NK-92 (cell line): ENCODE measurements around the gene MYD88.

Source experiments
- DNase-seq: peaks from one replicate; lab custom pipeline; 2025; ENCODE audit not compliant: unreplicated experiment; lab: John Stamatoyannopoulos, UW

Gene MYD88

DNA sequence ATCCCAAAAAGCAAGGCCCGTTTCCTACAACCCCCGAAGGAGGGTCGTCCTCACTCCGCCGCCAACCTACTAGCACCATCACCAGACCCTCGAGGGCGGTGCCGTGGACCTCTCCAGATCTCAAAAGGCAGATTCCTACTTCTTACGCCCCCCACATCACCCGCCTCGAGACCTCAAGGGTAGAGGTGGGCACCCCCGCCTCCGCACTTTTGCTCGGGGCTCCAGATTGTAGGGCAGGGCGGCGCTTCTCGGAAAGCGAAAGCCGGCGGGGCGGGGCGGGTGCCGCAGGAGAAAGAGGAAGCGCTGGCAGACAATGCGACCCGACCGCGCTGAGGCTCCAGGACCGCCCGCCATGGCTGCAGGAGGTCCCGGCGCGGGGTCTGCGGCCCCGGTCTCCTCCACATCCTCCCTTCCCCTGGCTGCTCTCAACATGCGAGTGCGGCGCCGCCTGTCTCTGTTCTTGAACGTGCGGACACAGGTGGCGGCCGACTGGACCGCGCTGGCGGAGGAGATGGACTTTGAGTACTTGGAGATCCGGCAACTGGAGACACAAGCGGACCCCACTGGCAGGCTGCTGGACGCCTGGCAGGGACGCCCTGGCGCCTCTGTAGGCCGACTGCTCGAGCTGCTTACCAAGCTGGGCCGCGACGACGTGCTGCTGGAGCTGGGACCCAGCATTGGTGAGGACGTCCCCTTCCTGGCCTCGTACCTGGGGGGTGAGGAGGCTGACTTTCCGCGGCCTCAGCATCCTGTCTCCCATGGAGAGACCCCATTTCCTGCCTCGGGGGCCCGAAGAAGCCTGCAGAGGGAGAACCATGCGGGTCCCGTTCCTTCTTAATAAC is at the start of gene MYD88:
Gene MYD88, plus strand, starts transcription at position 313 of the 842 bp plus-strand sequence. Its CDS starts 40 bp downstream, at position 353.
- peak; percentile 19 for DNase-seq

GRCh38 chr3:38089163-38089562 is 49.3 kb upstream of the MYD88 start:
- no peak for DNase-seq

- no peak for DNase-seq
Measured at GRCh38 chr3:38090453-38090852, 48.0 kb upstream of the MYD88 start.

GRCh38 chr3:38094999-38095398 is 43.5 kb upstream of the MYD88 start:
- no peak for DNase-seq

DNA sequence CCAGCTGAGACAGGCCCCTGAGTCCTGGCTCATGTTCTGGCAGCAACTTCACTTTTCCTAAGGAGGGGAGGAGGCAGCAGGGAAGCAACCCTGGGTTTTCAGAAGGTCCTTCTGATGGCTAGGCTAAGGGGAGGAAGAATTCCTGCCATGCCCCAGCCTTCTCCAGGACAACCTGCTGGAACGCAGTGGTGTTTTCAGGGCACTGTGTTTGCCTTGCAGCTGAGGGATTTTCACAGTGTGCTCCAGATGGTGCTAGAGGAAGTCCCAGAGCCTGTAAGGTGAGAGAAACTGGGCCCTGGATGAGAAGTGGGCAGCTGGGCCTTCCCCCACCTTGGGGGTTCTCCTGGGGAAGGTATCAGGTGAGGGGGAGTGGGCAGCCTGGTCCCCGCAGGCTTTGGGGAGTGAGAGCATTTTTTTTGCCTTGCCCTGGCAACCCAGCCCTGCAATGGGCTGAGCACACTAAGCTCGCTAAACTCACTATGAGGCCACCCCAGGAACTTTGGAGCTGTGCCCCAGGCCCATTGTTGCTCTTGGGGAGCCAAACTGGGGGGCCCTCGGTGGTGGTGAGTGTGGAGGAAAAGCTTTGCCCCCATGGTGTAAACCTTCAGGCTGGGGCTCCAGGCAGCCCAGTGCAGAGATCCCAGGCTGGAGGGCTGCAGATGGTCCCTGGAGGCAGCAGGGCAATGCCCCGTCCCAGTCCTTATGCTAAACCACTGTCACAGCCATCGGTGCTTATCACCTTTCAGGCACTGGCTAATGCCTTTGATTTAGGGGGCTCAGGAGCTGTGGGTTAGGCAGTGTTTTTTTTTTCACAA is 42.6 kb upstream of the MYD88 start:
- DNase-seq = no peak

DNA sequence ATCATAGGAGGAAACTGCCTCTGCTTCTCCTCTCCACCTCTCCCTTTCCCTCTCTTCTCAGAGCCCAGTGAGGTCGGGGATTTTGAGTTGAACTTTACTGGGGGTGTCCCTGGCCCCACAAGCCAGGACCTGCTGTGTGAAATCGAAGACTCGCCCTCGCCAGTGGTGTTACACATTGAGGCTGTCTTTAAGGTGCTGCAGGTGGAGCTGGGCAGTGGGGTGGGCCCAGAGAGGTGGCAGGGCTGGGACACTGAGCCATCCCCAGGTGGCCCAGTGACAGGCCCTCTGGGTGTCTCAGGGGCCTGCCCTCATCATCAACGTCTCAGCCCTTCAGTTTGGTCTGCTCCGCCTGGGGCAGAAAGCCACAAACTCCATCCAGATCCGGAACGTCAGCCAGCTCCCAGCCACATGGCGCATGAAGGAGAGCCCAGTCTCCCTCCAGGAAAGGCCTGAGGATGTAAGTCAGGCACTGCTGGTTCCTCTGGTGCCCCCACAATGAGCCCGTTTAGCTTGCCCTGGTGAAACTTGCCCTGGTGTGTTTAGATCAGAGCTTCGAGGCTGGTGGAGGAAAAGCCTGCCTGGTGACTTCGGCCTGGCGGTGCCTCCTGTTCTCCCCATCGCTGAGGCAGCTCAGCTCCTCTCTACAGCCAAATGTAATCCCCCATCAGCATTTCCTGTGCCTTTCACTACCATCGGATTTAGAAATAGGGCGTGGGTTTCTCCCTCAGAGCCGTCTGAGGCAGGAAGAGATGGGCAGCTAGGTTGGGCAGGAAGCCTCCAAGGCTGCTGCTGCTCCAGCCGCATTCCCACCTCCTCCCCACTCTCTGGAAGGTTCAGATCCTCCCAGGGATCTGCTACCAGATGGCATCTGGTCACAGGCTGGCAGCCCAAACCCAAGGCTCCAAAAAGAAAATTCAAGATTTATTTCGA is 40.8 kb upstream of the MYD88 start:
- DNase-seq = no peak

DNA sequence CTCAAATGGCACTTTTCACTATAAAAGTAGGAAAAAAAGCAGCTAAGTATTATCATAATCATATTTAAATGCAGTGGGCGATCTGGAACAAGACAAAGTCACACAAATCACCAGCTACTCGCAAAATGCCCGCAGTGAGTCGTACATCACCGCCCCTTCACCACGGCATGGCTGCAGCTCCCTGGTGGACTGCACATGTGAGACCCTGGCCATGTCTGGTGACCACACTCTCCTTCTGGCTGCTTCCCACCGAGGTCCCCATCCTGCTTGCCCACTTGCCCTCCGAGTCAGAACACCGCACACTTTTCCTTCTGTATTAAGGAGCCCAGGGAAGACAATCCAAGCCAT is 40.1 kb upstream of the MYD88 start:
- no peak for DNase-seq

DNA sequence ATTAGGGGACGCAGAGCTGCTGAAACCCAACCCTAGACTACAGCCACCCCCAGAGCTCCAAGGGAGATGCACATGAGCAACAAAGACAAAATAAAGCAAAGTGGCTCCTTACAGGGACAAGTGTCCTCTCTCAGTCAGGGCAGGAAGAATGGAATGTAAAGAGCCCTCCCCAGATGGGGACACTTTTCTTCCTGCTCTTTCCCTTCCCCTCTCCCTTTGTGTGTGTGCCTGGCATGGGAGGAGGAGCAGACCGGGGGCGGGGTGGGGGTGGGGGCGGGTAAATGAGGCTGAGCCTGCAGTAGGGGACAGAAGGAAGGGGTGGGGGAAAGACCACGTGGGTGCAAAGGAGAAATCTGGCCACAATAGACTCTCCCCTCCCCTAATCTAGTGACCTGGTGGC is 38.9 kb upstream of the MYD88 start:
- no peak for DNase-seq

DNA sequence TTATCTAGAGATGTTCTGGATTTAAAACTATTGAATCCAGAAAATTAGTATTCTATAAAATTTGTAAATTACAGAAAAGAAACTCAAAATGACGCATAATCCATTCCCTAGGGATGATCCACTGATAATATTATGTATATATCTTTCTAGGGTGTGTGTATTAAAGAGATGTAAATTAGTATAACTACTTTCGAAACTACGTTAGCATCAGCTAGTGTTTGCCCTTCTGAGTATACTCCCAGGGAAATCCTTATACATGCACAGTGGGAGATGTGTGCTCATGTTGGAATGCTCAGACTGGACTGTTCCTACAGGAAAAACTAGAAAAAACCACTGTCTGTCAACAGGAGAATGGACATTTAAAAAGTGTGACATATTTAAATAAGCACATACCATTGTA is 38.0 kb upstream of the MYD88 start:
- no peak for DNase-seq

- no peak for DNase-seq
Measured at GRCh38 chr3:38101811-38102443, 36.5 kb upstream of the MYD88 start.

DNA sequence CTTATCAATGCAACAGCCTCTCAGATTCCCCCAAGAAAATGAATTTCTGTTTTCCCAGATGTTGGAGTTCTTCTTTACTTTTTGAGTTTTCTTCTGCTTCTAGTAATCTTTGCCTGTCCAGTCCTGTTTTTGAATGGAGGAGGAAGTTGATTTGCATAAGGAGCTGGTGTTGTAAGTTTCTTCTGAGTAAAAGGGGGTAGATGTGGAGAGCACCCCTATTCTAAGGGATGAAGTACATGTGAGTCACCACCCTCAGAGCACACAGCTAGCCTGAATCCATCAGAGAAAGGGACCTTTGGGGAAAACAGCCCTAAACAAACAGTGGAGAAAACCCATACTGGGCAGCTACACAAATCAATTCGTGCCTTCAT is 36.0 kb upstream of the MYD88 start:
- no peak for DNase-seq

DNA sequence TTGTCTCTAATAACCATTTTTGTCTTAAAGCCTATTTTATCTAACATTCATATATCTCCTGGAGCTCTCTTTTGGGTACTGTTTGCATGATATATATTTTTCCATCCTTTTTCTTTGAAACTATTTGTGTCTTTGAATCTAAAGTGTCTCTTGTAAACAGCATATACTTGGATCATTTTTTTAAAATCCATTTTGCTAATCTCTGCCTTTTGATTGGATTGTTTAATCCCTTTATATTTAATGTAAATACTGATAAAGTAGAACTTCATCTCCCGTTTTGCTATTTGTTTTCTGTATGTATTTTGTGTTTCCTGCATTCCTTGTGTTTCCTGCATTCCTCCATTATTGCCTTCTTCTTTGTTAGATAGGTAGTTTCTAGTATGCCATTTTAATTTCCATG is 32.9 kb upstream of the MYD88 start:
- no peak for DNase-seq

- DNase-seq = no peak
Measured at GRCh38 chr3:38107911-38108648, 30.4 kb upstream of the MYD88 start.

DNA sequence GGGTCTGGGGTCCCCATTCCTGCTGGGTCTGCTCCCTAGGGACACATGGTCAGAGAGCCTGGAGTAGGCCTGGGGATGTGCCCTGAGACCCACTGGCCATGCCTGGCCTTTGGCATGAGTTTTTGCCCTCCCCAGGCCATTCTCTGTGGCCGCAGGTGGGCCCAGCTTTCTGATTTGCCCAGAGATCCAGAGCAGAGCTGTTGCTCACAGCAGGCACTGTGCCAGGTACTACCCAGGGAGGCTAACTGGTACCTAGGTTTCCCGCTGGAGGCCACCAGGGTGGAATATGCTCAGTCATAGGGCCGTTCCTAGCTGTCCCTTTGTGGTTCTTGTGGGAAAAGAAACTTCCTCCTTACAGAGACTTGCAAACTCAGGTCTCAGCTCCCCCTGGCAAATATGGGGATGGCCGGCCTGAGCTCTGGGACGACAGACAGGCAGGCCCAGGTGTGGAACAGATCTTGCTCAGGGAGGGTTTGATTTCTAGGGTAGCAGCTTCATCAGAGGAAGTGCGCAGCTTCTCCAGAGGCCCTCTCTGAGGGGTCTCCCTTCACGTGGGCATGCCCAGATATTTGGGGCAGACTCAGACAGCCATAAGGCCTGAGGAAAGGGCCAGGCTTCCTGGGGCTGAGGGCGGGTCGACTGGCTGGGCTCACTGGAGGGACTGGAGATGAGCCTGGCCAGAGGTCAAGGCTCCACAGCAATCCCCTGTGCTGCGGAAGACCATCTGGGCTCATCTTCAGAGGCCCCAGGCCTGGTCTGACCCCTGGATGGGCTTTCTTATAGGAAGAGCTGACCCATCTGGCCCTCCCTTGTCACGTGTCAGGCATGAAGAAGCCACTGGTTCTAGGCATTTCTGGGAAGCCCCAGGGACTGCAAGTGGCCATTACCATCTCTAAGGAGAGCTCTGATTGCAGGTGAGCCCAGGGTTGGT is 29.5 kb upstream of the MYD88 start:
- DNase-seq = no peak

- DNase-seq = no peak
Measured at GRCh38 chr3:38109580-38110313, 28.7 kb upstream of the MYD88 start.

- no peak for DNase-seq
Measured at GRCh38 chr3:38110314-38111050, 28.0 kb upstream of the MYD88 start.

- no peak for DNase-seq
Measured at GRCh38 chr3:38111201-38111600, 27.3 kb upstream of the MYD88 start.
